Pons (tissue), 1 donor: ENCODE data around the gene CELSR1.

ENCODE experiments used
- DNase-seq: peaks from one replicate; pipeline ENCODE4 v3.0.0-alpha.2; 2016; ENCODE audit warnings: low spot score

CELSR1 gene

DNA sequence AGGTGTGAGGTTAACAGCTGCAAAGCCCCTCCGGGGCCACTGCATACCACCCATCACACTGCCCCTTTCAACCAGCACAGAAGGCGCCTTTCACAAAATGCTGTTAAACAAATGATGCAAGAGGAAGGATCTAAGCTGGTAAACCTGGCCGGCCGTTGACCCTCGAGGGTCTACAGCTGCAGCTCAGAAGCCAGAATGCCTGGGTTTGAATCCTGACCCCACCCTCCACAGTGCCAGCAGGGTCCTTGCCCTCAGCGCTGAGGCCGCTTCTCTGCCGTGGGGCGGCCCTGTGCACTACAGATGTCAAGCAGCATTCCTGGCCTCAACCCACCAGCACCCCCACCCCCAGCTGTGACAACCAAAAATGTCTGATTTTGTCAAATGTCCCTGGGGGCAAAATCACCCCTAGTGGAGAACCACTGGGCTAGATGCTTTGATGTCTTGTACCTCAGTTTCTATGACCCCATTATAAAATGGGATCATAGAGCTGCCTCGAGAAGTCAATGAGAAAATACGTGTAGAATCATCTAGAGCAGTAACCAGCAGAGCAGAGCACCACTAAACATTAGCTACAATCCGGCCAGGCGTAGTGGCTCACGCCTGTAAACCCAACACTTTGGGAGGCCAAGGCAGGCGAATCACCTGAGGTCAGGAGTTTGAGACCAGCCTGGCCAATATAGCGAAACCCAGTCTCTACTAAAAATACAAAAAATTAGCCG lies 77.9 kb downstream of the CELSR1 start:
- no peak for DNase-seq

DNA sequence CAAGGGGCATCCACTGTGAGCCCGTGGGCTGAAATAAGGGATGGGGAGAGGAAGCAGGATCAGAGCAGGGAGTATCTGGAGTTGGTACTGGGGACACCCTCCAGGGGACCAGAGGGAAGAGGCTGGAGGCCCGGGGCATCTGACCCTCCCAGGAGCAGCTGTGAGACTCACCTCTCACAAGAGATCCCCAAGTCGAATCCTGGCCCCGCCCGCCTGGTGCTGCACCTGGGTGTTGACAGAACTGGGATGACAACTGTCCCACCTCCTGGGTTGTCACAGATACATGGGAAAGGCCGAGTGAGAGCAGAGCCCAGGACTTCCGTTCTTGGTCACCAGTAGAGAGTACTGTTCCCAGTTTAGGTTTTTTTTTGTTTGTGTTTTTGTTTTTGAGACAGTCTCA lies 78.9 kb downstream of the CELSR1 start:
- no peak for DNase-seq

DNA sequence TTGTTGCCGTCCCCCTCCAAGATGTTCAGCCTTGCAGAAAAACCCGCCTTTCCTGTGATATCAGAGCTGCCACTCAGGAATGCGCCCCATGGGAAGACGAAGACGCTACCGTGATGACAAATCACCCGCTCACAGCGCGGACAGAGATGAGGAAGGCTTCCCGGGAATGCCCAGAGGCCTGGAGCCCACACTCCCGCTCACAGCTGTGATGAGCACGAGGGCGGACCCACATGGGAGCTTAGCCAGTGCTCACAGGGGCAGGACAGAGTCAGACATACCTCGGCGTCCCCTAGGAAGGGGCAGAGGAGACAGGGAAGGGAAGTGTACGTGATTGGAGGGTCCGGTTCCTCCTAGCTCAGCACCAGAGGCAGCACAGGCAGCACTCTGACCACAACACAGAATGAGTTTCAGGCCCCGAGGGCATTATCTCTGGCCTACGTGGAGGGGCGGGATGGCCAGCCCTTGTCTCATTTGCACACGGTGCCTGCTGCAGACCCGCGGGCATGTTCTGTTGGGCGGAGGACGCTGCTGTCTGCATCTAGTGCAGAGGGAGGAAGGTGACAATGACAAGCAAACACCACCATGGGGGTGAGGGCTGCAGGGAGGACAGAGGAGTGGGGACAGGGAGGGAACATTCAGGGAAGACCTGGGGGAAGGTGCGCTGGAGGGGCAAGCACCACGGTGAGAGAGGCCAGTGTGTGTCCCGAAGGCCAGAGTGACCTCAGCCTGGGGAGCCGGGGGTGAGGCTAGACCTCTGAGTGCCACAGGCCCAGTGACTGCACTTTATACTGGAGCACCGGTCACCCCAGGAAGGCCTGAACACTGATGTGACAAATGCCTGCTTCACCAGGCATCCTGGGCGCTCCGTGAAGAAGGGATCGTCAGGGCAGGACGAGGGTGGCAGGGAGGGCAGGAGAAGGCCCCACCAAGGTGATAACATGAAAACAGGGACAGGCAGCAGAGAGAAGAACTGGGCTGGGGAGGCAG lies 79.6 kb downstream of the CELSR1 start:
- DNase-seq, result no peak

DNA sequence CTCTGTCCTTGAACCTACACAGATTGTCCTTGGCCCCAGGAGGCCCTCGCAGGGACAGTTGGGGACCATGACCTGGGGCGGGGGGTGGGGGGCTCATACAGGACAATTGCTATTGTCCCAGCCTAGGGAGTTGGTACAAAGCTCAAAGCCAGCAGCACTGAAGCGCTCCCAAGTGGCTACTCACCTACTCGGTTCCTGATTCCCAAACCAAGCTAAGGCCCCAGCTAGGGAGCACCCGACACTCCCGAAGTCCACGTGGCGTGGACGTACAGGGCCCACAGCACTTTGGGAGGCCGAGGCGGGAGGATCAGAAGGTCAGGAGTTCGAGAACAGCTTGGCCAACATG lies 80.6 kb downstream of the CELSR1 start:
- no peak for DNase-seq

GRCh38 chr22:46455446-46455845 lies 82.0 kb downstream of the CELSR1 start:
- no peak for DNase-seq

- no peak for DNase-seq
These were observed 82.7 kb downstream of the CELSR1 start for GRCh38 chr22:46454504-46455269.

GRCh38 chr22:46453829-46454503 lies 83.5 kb downstream of the CELSR1 start:
- no peak for DNase-seq

- DNase-seq, result no peak
These were observed 84.2 kb downstream of the CELSR1 start for GRCh38 chr22:46453006-46453828.

DNA sequence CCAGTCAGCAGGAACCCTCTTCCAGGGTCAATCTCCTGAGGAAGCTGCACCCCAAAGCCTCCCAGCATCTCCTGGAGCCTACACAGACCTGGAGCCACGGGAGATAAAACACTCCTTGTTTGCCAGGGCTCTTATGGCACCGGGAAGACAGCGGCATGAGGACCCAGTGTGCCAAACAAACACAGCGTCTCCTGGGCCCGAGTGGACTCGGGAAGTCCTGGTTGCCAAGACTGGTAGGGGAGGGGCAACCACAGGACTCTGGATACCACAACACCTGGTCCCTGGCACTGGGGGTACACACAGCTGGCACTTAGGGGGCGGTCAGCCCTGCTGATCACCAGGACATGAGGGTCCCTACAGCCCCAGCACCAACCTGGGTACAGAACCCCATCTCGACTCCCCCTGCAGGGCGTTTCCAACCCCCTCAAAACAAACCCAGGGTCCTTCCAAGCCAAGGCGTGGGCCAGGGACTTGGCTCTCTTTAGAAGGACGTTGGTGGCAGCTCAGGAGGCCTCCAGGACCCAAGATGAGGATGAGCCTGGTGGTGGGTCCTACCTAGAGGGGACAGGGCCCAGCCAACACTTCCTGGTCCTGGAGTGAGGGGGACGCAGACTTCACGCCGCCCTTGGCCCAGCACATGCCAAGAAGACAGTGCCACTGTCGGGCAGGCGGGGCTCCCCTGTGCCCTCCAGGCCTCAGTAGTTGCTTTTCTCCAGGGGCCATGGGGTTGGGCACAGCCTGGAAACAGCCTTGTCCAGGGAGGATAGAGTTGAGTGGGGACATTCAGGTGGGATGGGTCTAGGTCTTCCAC lies 85.0 kb downstream of the CELSR1 start:
- no peak for DNase-seq

DNA sequence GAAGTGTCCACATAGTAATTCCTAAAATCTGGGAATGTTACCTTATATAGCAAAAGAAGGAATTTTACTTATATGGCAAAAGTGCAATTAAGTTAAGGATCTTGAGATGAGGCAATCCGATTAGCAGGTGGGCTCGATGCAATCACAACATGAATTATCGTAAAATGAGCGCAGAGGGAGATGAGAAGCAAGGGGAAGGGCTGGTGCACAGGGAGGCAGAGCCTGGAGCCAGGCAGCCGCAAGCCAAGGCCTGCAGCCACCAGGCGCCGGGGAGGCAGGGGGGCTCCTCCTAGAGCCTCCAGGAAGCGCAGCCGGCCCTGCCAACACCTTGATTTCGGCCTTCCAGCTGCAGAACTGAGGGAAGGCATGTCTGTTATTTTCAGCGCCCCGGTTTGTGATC lies 85.7 kb downstream of the CELSR1 start:
- DNase-seq, result no peak

DNA sequence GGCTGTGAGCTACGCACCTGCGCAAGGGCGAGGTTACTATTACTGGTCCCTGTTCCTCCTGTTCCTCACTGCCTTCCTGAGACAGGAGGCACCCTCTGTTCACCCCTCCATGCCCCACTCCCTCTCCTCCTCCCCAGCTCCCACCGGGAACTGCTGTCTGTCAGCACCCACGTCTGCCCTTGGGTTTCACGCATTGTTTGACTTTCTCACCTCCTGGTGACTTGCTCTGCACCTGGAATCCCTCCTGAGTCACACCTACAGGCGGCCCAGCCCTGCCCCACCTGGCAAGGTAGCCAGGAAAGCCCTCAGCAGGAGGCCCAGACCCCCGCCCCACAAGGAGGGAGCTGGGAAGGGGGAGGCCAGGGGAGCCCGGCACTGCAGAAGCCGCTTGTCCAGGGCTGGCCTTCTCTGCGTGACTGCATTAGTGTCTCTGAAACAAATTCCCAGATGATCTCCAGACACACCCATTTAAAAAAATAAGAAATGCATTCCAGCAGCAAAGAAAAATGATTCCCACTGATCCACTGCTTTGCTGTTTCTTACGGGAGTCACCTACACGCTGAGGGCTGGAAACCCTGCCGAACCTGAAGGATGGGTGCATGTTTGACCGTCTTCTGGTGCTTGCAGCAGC lies 86.4 kb downstream of the CELSR1 start:
- DNase-seq, result no peak

DNA sequence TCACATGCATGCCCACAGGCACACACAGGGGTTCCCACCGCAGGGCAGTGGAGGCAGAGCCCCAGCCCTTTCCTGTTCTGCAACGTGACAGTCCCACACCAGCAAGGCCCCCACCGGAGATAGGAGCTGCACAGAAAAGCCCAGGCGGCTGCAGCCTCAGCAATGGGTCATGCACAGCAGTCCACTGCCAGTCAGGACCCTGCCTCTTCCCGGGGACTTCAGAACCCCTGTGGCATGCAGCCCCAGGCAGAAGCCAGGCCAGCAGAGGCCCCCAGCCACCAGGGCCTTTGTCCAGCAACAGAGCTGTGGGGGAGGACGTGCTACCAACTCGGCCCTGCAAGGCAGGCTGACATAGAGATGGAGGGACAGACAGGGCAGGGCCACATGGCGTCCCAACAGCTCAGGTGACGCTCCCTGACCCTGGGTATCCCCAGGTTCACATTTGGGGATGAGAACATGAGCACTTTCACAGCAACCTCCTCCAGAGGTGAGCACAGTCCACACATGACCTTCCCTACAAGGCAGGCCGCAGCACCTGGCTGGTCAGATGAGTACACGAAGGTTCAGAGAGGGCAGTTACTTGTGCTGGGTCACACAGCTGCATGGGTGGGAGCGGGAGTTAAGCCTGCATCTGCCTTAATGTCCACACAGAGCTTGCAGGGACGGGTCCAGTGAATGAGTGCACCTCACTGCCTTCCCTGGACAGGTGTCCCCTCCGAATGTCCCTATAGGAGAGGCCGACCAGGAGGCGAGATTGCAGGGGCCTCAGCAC lies 87.3 kb downstream of the CELSR1 start:
- DNase-seq, result no peak

- DNase-seq, result no peak
These were observed 88.2 kb downstream of the CELSR1 start for GRCh38 chr22:46449116-46449691.

DNA sequence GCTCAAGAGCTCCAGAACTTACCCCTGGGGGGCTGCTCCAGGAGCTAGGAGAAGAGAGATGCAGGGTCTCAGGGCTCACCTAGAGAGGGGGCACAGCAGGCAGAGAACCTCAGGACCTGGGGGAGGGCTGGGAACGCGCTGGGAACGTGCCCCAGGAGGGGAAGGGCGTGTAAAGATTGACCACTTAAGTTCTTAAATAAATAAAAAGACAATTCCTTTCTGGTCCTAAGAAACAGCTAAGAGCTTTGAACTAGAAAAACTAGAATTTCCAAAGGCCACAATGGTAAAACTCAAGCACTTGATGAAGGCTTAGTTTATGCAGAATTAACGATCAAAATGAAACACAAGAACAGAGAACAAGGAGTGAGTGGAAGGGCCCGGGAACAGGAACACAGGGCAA lies 89.1 kb downstream of the CELSR1 start:
- no peak for DNase-seq

DNA sequence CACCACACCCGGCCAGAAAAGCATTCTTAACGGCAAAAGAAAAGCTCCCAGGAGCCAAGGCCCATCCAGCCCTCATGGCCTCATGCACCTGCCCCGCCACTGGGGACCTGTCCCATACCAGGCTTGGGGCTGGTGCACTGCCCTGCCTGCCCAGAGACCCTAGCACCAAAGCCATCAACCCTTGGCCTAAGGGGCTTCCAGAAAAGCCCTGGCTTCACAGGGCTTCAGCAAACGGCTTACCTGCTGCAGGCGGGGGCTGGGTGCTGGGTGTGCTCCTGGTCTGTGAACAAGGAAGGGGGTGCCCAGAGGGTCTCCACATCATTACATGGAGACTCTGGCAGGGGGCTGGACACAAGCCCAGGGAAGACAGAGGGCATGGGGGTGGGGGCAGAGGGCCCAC lies 89.5 kb downstream of the CELSR1 start:
- no peak for DNase-seq

DNA sequence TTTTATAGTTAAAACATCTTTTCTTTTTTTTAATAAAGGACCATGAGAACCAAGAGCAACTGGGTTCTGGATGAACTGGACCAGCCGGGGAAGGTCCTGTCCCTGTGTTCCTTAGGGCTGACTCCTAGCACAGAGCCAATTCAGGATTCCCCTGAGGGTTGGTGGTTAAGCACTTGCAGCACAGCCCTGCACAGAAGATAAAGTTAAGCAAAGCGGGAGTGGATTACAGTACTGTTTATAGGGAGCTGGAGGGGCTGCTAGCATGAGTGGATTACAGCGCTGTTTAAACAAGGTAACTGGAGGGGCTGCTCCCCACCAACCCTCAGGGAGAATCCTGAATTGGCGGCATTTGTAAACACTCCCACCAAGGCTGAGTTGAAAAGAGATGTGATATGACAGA lies 90.6 kb downstream of the CELSR1 start:
- DNase-seq, result no peak

DNA sequence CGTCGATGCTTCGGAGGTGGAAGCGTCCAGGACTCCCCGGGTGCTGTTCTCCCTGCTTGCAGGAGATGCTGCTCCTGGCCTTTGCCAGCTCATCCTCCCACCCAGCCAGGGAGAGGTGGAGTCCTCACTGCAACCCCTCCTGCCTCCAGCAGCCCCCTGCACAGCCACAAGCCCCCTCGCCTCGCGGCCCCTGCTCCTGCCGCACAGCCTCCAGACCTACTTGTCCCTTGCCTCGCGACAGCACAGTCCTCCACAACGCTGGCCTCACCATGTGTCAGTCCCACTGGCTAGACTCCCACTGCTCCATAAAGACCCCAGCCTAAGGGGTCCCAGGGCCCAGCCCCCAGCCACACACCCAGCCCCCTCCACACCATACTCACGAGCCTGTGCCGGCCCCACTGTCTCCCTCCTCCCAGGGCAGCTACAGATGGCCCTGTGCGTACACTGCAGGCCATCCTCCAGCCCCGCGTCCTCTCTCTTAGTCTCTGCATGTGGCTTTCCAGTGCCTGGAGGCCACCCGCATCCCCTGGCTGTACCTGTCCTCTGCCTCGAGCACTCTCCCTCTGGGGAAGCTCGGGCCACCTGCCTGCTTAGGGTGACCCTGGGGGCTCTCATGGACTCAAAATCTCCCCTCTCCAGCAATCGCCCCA lies 91.5 kb downstream of the CELSR1 start:
- DNase-seq, result no peak

GRCh38 chr22:46444390-46444854 lies 93.0 kb downstream of the CELSR1 start:
- DNase-seq, result no peak
